Activated CD4-positive, alpha-beta T cell treated with anti-CD3 and anti-CD28 coated beads, Interleukin-2, amount 50 U/mL, for 48 hours (primary cell): ENCODE results near the gene SYNGR2.

ENCODE experiments used
- DNase-seq, 2 experiments: peaks; one replicate each; pipeline ENCODE4 v3.0.0-alpha.2; 2020

Gene SYNGR2

GRCh38 chr17:78168242-78168902 is at the start of gene SYNGR2:
Gene SYNGR2, plus strand, starts transcription at chr17:78168581. Its CDS starts 36 bp downstream, at chr17:78168617.
- peak; percentile 85 to 87 for DNase-seq

- no peak for DNase-seq
Measured at GRCh38 chr17:78118801-78119241, 49.6 kb upstream of the SYNGR2 start.

GRCh38 chr17:78120537-78120936 is 47.8 kb upstream of the SYNGR2 start:
- no peak for DNase-seq

GRCh38 chr17:78120971-78121800 is 47.2 kb upstream of the SYNGR2 start:
- peak in 1 of 2 experiments; percentile 63 for DNase-seq

- no peak for DNase-seq
Measured at GRCh38 chr17:78121801-78122215, 46.6 kb upstream of the SYNGR2 start.

GRCh38 chr17:78122216-78122930 is 46.0 kb upstream of the SYNGR2 start:
- no peak for DNase-seq

- no peak for DNase-seq
Measured at GRCh38 chr17:78122931-78123249, 45.5 kb upstream of the SYNGR2 start.

GRCh38 chr17:78123258-78123929 is 45.0 kb upstream of the SYNGR2 start:
- DNase-seq = no peak

- no peak for DNase-seq
Measured at GRCh38 chr17:78124081-78124835, 44.1 kb upstream of the SYNGR2 start.

GRCh38 chr17:78124836-78125137 is 43.6 kb upstream of the SYNGR2 start:
- DNase-seq = no peak

- peak in 1 of 2 experiments; percentile 57 for DNase-seq
Measured at GRCh38 chr17:78125138-78125913, 43.1 kb upstream of the SYNGR2 start.

GRCh38 chr17:78125976-78126894 is 42.1 kb upstream of the SYNGR2 start:
- DNase-seq = peak in 1 of 2 experiments; percentile 18

GRCh38 chr17:78126895-78127238 is 41.5 kb upstream of the SYNGR2 start:
- DNase-seq = no peak

GRCh38 chr17:78127239-78127887 is 41.0 kb upstream of the SYNGR2 start:
- peak; percentile 72 to 79 for DNase-seq

- DNase-seq = peak in 1 of 2 experiments; percentile 42
Measured at GRCh38 chr17:78127888-78128550, 40.4 kb upstream of the SYNGR2 start.

- peak; percentile 66 to 72 for DNase-seq
Measured at GRCh38 chr17:78128551-78129350, 39.6 kb upstream of the SYNGR2 start, which contains the start of gene TMC6. Gene TMC6, minus strand, starts transcription at chr17:78128755. Its CDS starts 1,923 bp downstream, at chr17:78126832.

- peak in 1 of 2 experiments; percentile 59 for DNase-seq
Measured at GRCh38 chr17:78129351-78130089, 38.9 kb upstream of the SYNGR2 start.

- peak in 1 of 2 experiments; percentile 35 for DNase-seq
Measured at GRCh38 chr17:78130090-78130436, 38.3 kb upstream of the SYNGR2 start.
